ENCODE data around the gene SEMA5A.

The SEMA5A gene

DNA sequence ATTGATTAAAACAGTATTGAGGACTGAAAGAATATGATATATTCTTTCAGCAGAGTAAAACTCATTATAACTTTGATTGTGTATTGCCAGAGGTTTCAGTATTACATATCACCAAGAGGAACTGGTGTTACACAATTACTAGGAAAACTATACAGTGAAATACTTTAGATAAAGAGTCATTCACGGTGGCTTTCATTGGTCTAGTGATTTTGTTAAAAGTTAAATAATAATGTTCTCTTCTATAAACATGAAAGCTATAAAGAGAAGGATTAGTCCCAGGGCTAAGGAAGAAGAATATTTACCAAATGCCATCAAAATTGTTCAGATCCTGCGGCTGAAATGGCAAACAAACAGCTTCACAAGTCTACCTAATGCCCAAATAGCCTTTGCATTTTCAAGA, 306.2 kb downstream of the SEMA5A start:
- no peaks in the 10 kb centered on the region for H3K36me3 ChIP-seq (ENCODE audit: insufficient read depth, low read depth, low read length)
- H3K4me3 ChIP-seq (ENCODE audit: low read length): no peak overlapping the region
- H3K9ac ChIP-seq (ENCODE audit: low read depth, low read length): no peak overlapping the region
- no peaks in the 10 kb centered on the region for H3K27me3 ChIP-seq (ENCODE audit: insufficient read depth, low read length)
- H3K27ac ChIP-seq (ENCODE audit: low read length): no peak overlapping the region
- no peaks in the 10 kb centered on the region for H3K4me1 ChIP-seq (ENCODE audit: insufficient read depth, low read length)
- no peaks in the 10 kb centered on the region for H3K9me3 ChIP-seq (ENCODE audit: insufficient read depth, low read depth, low read length)

DNA sequence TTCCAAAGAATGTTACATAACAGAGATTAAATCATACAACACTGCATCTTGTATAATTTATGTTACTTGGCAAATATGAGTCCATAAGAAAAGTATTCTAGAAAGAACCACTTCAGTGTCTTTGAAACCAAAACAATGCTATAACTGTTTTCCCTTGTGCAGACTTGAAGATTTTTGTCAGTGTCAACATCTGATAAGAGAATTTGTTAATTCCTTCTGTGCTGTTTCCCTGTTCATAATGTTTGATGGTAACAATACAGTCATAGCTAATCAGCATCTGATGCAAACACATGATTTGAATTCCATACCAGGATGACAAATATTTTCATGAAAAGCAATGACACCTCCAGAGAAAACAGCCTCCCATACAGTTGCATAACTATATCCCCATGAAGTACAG, 306.8 kb downstream of the SEMA5A start:
- H3K9ac ChIP-seq (ENCODE audit: low read depth, low read length): no peak overlapping the region
- H3K27me3 ChIP-seq (ENCODE audit: insufficient read depth, low read length): no peaks in the 10 kb centered on the region
- no peaks in the 10 kb centered on the region for H3K4me1 ChIP-seq (ENCODE audit: insufficient read depth, low read length)
- H3K4me3 ChIP-seq (ENCODE audit: low read length): no peak overlapping the region
- H3K36me3 ChIP-seq (ENCODE audit: insufficient read depth, low read depth, low read length): no peaks in the 10 kb centered on the region
- H3K27ac ChIP-seq (ENCODE audit: low read length): no peak overlapping the region
- no peaks in the 10 kb centered on the region for H3K9me3 ChIP-seq (ENCODE audit: insufficient read depth, low read depth, low read length)

DNA sequence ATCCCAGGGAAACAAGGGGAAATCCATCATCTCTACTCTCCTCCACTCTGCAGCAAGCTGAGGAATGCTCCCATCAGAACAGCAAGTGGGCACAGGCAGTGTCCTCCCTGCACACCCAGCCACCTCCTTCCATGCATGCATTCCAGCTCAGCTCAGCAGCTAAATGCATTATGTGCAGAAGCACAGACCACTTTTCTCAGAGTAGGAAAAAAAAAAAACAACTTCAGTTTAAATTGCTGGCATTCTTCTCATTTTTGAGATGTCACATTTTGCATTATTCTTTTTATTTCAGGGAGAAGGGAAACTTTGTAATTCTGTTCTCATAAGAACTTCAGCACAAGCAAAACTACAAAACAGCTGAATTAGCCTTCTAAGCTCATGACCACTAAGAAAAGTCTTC, 312.2 kb downstream of the SEMA5A start:
- Histone ChIP-seq H3K9ac (ENCODE audit: low read depth, low read length) (no peak overlapping the region), H3K36me3 (ENCODE audit: insufficient read depth, low read depth, low read length) (no peaks in the 10 kb centered on the region), H3K27ac (ENCODE audit: low read length) (no peak overlapping the region), H3K9me3 (ENCODE audit: insufficient read depth, low read depth, low read length) (no peaks in the 10 kb centered on the region), H3K4me1 (ENCODE audit: insufficient read depth, low read length) (peaks cover 8% of the 10 kb centered on the region; the same call in 1 of the 2 replicates), H3K4me3 (ENCODE audit: low read length) (no peak overlapping the region), H3K27me3 (ENCODE audit: insufficient read depth, low read length) (no peaks in the 10 kb centered on the region)

DNA sequence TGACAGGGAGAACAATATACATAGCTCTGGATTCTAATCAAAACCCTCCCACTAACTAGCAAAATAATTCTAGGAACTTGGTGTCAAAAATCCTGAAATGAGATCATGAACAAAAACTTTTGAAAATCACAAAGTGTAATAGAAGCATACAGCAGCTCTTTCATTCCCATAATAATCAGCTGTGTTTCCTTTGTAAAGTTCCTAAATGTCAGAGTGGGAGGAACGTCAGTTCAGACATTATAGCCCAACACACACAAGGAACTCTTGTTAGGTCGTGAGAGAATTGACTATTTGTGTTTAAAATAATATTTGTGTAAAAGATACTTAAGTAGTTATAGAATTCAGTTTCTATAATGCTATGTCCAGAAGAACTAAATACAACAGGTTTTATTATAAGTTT, 312.8 kb downstream of the SEMA5A start:
- Histone ChIP-seq H3K36me3 (ENCODE audit: insufficient read depth, low read depth, low read length) (no peaks in the 10 kb centered on the region), H3K27ac (ENCODE audit: low read length) (no peak overlapping the region), H3K9me3 (ENCODE audit: insufficient read depth, low read depth, low read length) (no peaks in the 10 kb centered on the region), H3K27me3 (ENCODE audit: insufficient read depth, low read length) (no peaks in the 10 kb centered on the region), H3K4me3 (ENCODE audit: low read length) (no peak overlapping the region), H3K4me1 (ENCODE audit: insufficient read depth, low read length) (peaks cover 8% of the 10 kb centered on the region; the same call in 1 of the 2 replicates), H3K9ac (ENCODE audit: low read depth, low read length) (no peak overlapping the region)

DNA sequence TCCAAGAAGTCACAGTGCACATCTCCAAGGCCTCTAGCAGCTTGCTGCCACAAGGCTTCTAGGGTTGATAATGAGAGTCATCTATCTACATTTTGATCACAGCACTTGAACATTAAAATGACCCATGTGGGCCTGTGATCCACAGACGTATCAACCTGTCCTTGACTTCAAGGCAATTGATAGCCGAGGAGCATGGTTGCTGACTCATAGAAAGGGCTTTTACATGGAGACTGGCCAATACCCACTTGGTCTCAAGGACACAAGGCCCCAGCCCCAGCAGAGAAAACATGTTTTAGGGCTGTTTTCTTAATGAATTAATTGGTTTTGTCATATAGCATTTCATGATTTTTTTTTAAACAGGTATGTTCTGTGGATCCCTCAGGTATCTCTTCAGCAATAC, 314.0 kb downstream of the SEMA5A start:
- H3K27me3 ChIP-seq (ENCODE audit: insufficient read depth, low read length): no peaks in the 10 kb centered on the region
- H3K9me3 ChIP-seq (ENCODE audit: insufficient read depth, low read depth, low read length): no peaks in the 10 kb centered on the region
- no peak overlapping the region for H3K27ac ChIP-seq (ENCODE audit: low read length)
- peaks cover 8% of the 10 kb centered on the region; the same call in 1 of the 2 replicates for H3K4me1 ChIP-seq (ENCODE audit: insufficient read depth, low read length)
- no peaks in the 10 kb centered on the region for H3K36me3 ChIP-seq (ENCODE audit: insufficient read depth, low read depth, low read length)
- no peak overlapping the region for H3K4me3 ChIP-seq (ENCODE audit: low read length)
- H3K9ac ChIP-seq (ENCODE audit: low read depth, low read length): no peak overlapping the region

DNA sequence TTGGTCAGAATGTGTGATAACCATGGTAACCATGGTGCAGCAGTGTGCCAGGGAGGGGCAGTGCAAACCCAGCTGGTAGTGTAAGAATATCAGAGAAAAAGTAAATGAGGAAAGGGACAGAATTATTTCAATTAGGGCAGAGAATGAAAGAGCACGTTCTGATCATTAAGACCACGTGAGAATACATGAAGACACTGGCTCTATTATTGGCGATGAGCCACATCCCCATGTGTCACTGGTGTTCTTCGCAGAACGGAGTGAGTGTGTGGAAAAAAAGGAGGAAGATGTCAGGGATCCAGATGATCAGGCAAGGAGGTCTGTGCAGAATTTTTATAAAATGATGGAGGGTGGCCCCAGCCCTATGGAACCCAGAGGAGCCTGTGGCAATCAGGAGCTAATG, 315.5 kb downstream of the SEMA5A start:
- Histone ChIP-seq H3K27me3 (ENCODE audit: insufficient read depth, low read length) (no peaks in the 10 kb centered on the region), H3K4me1 (ENCODE audit: insufficient read depth, low read length) (peaks cover 8% of the 10 kb centered on the region; the same call in 1 of the 2 replicates), H3K9me3 (ENCODE audit: insufficient read depth, low read depth, low read length) (no peaks in the 10 kb centered on the region), H3K9ac (ENCODE audit: low read depth, low read length) (no peak overlapping the region), H3K4me3 (ENCODE audit: low read length) (no peak overlapping the region), H3K36me3 (ENCODE audit: insufficient read depth, low read depth, low read length) (no peaks in the 10 kb centered on the region), H3K27ac (ENCODE audit: low read length) (no peak overlapping the region)

DNA sequence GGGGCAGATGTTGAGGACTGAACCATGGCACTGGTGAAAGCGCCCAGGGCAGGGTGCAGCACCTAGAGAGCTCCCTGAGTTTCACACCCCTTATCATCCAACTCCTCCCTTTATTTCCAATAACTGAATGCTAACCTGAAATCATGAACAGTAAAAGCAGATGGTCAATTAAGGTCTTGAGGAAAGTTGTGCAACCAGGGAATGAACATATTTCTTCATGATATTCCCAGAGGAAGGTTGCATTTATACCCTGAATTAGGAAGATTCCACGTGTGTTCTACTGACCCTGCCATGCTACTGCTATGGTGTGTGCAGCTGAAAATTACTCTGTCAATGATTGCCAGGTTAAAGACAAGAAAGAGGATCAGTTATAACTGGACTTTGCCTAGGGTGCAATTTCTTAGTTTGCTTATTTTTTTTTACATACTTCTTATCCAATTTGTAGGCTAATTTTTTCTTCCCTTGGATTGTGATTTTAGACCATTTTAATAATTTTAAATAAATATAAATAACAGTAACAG, 319.8 kb downstream of the SEMA5A start:
- Histone ChIP-seq H3K27me3 (ENCODE audit: insufficient read depth, low read length) (no peaks in the 10 kb centered on the region), H3K9ac (ENCODE audit: low read depth, low read length) (no peak overlapping the region), H3K4me1 (ENCODE audit: insufficient read depth, low read length) (peaks cover 14% of the 10 kb centered on the region), H3K9me3 (ENCODE audit: insufficient read depth, low read depth, low read length) (no peaks in the 10 kb centered on the region), H3K4me3 (ENCODE audit: low read length) (no peak overlapping the region), H3K36me3 (ENCODE audit: insufficient read depth, low read depth, low read length) (no peaks in the 10 kb centered on the region), H3K27ac (ENCODE audit: low read length) (no peak overlapping the region)

DNA sequence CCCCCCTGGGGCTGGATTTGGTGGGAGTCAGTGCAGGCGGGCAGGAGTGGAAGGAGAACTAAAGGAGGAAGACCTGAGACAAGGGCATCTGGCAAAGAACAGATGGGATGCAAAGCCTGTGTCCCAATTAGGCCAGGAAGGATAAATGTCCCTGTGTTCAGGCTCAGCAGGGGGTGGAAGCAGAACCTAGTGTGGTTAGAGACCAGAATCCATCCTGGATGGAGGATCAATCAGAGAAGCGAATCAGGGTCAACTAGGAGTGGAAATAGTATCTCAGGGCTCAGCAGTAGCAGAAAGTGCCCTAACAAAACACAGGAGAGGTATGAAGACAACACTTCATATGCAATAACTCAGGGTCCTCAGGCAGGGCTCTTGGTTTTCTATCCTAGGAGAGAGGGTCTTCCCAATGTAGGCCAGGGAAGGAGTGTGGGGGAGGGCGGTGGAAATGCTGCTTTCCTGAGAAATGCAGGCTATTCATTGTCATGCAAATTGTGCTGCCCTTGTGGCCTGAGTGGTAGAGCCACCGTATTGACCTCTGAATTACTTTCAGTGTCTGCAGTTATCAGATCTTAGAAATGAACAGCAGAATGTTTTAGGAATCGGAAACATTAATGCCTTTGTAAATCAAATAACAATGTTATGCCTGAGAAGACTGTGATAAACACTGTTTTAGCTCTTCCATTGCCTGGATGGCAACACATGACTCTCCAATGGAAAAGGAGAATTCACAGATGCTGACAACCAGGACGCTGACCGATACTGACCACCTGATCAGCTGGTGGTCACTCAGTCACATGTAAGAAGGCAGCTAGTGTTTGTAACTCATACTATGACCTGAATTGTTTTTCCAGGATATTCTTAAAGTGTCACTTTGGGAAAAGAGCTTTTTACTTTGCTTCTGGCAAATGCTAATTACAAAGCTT, 323.6 kb downstream of the SEMA5A start:
- H3K4me3 ChIP-seq (ENCODE audit: low read length): peak overlapping the region; percentile 42; the same call in 1 of the 2 replicates
- peaks cover 14% of the 10 kb centered on the region for H3K4me1 ChIP-seq (ENCODE audit: insufficient read depth, low read length)

DNA sequence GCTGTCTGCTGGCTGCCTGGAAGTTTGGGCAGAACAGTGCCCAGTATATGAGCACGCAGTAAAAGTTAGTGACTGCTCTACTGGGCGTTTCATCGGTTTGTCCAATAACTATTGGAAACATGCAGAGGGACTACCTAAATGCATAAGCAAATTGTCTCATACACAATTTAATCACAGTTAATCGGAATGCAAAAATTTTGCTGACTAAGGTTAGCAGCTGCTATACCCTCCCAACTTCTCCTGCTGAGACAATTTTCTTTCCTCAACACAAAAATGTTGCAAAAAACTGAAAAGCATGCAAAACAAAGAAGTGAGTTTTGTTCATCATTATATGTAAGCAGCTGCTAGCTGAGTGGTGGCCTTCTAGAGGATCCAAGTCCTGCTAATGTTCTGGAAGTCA, 327.5 kb downstream of the SEMA5A start:
- Histone ChIP-seq H3K9ac (ENCODE audit: low read depth, low read length) (no peak overlapping the region), H3K9me3 (ENCODE audit: insufficient read depth, low read depth, low read length) (no peaks in the 10 kb centered on the region; the same call in 1 of the 2 replicates), H3K4me3 (ENCODE audit: low read length) (no peak overlapping the region), H3K27me3 (ENCODE audit: insufficient read depth, low read length) (no peaks in the 10 kb centered on the region), H3K36me3 (ENCODE audit: insufficient read depth, low read depth, low read length) (no peaks in the 10 kb centered on the region), H3K4me1 (ENCODE audit: insufficient read depth, low read length) (peaks cover 14% of the 10 kb centered on the region), H3K27ac (ENCODE audit: low read length) (no peak overlapping the region)

More for the DNA sequence above, 323.6 kb downstream of the SEMA5A start:
- Histone ChIP-seq H3K27ac (ENCODE audit: low read length) (no peak overlapping the region), H3K27me3 (ENCODE audit: insufficient read depth, low read length) (no peaks in the 10 kb centered on the region), H3K9ac (ENCODE audit: low read depth, low read length) (no peak overlapping the region), H3K9me3 (ENCODE audit: insufficient read depth, low read depth, low read length) (no peaks in the 10 kb centered on the region), H3K36me3 (ENCODE audit: insufficient read depth, low read depth, low read length) (no peaks in the 10 kb centered on the region)

DNA sequence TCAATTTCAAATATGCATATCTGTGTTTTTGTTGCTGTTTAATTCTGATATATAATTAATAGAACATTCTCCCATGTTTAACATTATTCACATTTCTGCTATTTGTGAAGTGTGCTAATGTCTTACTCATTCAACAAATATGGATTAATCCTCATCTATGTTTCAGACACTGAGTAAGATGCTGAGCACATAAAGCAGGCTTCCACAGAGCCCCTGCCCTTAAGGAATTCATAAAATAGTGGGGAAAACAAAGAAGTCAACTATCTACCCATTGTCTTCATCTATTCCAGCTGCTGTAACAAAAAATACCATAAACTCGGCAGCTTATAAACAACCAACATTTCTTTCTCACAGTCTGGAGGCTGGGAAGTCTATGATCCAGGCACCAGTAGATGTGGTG, 333.3 kb downstream of the SEMA5A start:
- H3K27ac ChIP-seq (ENCODE audit: low read length): no peak overlapping the region
- H3K9me3 ChIP-seq (ENCODE audit: insufficient read depth, low read depth, low read length): no peaks in the 10 kb centered on the region; the same call in 1 of the 2 replicates
- H3K36me3 ChIP-seq (ENCODE audit: insufficient read depth, low read depth, low read length): no peaks in the 10 kb centered on the region
- H3K27me3 ChIP-seq (ENCODE audit: insufficient read depth, low read length): no peaks in the 10 kb centered on the region
- H3K4me3 ChIP-seq (ENCODE audit: low read length): no peak overlapping the region
- no peaks in the 10 kb centered on the region for H3K4me1 ChIP-seq (ENCODE audit: insufficient read depth, low read length)
- no peak overlapping the region for H3K9ac ChIP-seq (ENCODE audit: low read depth, low read length)

DNA sequence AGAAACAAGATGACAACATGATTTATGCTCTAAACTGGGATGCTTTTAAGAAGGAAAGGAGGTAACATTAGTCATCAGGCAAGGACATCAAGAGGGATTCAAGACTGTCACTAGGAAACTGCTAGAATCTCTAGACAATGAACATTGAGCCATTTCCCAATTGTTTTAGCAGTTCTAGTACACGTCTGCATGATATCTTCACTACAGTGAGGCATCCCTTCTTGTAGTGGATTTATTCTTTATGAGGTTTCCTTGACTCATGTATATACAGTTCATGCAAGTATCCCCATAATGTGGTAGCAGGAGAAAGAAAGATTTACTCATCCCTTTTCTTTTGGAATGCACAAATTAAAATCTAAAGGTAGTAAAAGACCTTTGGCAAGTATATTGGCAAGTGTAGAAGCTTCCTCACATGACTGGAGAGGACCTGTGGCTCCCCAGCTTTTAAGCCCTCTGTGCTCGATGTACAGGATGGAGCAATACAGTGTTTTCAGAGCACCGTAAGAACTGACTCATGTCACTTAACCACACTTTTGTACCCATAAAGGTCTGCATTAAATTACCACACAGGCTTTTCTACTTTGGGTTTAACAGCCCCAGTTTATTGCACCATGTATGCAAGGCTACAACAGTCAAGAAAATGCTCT, 335.9 kb downstream of the SEMA5A start:
- H3K9ac ChIP-seq (ENCODE audit: low read depth, low read length): no peak overlapping the region
- H3K4me3 ChIP-seq (ENCODE audit: low read length): no peak overlapping the region
- no peaks in the 10 kb centered on the region for H3K4me1 ChIP-seq (ENCODE audit: insufficient read depth, low read length)
- no peak overlapping the region for H3K27ac ChIP-seq (ENCODE audit: low read length)
- no peaks in the 10 kb centered on the region for H3K36me3 ChIP-seq (ENCODE audit: insufficient read depth, low read depth, low read length)
- peaks cover 5% of the 10 kb centered on the region; the same call in 1 of the 2 replicates for H3K9me3 ChIP-seq (ENCODE audit: insufficient read depth, low read depth, low read length)
- H3K27me3 ChIP-seq (ENCODE audit: insufficient read depth, low read length): no peaks in the 10 kb centered on the region
